Left forelimb (tissue), 1 donor: Measurements from ENCODE around the gene ZSCAN2.
"Not testable (repeated sequence)": the region's sequence is repeated elsewhere in the genome, so short reads cannot be mapped to it uniquely, and the experiment has no call there.

Source experiments
- DNase-seq: peaks from one replicate; pipeline ENCODE4 v3.0.0-alpha.2; 2018; ENCODE audit warnings: low spot score

Gene ZSCAN2

DNA sequence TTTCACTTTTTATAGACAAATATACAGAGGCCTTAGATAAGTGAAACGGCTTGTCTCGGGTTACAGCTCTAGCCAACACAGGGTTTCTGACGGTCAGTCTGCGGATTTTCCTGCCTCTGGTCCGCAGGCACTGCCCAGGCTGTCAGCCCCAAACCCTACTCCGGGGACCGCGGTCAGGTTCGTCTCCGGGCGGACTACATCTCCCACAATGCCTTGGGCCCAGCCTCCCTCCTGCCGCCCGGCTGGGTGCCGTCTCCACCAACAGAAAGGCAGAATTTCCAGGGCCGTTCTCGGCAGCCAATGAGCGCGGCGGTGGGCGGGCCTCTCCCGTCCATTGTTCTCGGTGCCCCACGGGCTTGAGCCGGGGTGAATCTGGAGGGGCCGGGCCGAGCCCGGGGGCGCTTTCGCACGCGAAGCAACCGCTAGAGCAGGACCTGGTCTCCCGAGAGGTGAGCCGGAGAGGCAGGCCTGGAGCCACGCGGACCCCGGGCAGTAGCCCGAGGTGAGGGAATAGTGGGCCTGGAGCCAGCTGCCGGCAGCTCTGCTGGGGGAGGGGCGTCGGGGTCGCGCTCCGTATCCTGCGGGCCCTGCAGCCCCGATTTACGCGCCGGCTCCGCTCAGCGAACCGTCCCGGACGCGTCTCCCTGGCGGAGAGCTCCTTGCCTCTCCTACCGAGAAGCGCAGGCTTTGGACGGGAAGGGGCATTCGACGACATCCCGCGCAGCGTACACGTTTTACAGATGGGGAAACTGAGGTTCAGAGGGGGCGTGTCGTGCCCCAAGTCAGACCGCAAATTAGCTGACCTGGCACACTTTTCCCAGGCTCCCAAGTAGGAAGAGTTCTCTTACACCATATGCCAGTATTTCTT is at the start of gene ZSCAN2:
ZSCAN2 (plus strand) TSS at position 323 of the 868 bp plus-strand sequence. CDS start 2,919 bp downstream, outside the sequence.
- peak; percentile 98 for DNase-seq

DNA sequence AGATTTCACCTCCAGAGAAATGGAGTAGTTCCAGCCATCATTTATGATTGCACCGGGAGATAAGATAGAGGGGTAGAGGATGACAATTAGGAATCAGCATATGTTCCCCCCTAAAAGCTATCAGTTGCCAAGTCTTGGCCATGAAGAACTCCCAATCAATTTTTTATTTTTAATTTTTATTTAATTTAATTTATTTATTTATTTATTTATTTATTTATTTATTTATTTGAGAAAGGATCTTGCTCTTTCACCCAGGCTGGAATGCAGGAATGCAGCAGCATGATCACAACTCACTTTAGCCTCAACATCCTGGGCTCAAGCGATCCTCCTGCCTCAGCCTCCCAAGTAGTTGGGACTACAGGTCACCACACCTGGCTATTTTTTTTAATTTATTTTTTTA is 49.2 kb upstream of the ZSCAN2 start:
- not testable (repeated sequence) for DNase-seq

DNA sequence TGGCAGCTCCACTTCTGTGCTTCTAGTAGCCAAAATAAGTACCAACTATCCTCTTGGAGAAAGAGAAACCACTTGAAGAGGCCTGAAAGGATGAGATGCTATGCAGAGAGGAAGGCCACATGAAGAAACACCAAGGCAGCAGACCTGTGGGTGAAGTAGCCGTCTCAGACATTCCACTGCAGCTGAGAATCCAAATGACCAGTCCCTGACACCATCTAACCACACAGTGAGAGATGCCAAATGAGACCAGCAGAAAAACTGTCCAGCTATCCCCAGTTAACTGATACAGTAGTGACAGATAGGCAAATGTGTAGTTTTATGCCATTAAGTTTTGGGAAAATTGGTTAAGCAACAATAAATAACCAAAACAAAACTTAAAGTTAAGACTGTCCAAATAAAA is 47.9 kb upstream of the ZSCAN2 start:
- no peak for DNase-seq

DNA sequence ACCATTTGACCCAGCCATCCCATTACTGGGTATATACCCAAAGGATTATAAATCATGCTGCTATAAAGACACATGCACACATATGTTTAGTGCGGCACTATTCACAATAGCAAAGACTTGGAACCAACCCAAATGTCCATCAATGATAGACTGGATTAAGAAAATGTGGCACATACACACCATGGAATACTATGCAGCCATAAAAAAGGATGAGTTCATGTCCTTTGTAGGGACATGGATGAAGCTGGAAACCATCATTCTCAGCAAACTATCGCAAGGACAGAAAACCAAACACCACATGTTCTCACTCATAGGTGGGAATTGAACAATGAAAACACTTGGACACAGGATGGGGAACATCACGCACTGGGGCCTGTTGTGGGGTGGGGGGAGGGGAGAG is 44.1 kb upstream of the ZSCAN2 start:
- DNase-seq: not testable (repeated sequence)

DNA sequence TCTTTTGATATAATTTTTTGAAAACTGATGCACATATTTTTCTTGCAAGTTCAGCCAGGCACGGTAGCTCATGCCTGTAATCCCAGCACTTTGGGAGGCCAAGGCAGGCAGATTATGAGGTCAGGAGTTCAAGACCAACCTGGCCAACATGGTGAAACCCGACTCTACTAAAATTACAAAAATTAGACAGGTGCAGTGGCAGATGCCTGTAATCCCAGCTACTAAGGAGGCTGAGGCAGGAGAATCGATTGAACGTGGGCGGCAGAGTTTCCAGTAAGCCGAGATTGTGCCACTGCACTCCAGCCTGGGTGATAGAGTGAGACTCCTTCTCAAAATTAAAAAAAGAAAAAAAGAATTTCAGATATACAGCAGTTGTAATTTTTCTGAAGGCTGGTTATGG is 32.8 kb upstream of the ZSCAN2 start:
- not testable (repeated sequence) for DNase-seq

DNA sequence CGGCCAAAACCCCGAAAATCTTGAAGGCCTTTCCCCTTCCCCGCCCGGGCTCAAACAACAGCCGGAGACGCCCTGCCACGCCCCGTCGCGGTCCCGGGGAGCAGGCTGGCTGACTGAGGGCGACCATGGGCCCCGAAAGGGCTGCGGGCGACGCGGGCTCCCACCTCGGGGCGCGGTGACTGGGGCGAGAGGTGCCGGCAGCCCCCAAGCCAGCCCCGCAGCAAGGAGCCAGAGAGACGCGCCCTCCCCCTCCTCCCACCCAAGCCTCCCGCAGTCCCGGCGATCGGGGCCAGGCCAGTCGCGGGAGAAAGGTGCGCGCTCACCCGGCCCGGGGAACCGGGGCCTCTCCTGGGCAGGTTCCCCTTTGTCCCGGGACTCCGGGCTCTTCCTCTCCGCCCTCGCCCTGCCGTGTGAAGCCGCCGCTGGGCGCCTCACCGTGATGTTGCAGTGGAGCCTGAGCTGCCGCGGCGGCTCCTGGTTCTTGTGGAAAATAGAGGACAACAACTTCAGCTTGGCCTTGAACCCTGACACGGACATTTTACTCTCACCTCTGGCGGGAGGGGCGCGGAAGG is 30.6 kb upstream of the ZSCAN2 start:
- peak; percentile 72 for DNase-seq

DNA sequence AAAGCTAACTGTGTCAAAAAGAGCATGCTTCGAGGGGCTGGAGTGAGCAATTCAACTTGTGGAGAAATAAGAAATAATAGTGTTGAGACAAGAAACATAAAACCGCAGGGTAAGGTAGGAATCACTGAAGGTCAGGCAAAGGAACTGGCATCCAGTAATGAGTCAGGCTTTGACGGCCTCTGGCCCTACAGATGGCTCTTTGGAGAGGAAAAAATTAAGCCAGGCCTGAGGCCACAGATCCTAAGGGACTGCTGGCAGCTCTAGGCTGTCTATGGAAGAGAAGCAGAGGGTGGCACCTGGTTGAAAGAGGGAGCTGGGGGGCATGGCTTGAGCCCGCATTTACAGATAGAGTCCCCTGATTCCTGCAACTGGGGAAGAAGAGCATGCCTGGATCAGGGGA is 28.6 kb upstream of the ZSCAN2 start:
- DNase-seq: no peak

DNA sequence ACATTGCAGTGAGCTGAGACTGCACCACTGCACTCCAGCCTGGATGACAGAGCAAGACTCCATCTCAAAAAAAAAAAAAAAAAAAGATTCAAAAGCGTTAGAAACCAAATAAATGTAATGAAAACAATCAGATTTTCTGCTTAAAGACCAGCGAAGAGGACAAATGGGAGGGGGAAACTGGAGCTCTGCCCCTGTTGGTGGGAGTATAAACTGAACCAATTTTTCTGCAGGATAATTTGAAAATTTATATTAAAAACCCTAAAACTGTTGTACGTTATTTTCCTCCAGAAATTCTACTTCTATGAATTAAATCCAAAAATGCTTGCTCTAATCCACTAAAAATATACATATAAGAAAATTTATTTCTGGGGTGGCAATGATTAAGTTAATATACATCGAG is 25.3 kb upstream of the ZSCAN2 start:
- DNase-seq: no peak

DNA sequence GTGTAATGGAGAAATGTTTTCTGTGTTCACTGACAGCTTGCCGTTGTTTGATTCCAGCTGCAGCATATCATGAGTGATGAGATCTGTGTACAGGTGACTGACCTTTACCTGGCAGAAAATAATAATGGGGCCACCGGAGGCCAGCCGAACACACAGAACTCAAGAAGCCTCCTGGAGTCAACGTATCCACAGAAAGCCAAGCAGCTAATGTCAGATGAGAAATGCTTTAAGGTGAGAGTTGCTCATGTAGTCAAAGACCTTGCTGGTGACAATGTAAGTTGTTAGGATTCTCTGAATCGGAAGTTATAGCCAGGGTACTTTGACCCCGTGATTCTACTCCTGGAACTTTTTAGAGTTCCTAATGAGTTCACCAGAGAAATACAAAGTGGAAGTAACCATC is 22.9 kb upstream of the ZSCAN2 start:
- not testable (repeated sequence) for DNase-seq

DNA sequence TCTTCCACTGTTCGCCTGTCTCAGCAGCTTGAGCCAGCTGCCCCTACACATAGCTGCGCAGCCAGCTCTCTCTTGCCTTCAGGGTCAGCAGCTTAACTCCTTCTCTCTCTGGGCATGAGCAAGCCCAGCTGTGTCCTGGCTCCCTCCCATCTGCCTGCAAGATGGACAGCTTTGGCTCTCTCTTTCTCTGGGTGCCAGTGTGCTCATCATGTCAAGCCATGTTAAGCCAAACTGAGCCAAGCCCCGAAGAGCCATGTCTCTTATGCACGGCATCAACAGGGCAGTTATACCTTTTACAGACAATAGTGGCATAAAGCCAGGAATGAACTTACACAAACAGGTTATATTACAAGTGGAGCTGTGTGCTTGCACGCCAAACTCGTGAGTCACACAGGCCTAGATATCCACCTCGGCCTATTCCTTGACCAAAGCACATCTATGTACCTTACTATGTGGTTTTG is 21.5 kb upstream of the ZSCAN2 start:
- DNase-seq: not testable (repeated sequence)

DNA sequence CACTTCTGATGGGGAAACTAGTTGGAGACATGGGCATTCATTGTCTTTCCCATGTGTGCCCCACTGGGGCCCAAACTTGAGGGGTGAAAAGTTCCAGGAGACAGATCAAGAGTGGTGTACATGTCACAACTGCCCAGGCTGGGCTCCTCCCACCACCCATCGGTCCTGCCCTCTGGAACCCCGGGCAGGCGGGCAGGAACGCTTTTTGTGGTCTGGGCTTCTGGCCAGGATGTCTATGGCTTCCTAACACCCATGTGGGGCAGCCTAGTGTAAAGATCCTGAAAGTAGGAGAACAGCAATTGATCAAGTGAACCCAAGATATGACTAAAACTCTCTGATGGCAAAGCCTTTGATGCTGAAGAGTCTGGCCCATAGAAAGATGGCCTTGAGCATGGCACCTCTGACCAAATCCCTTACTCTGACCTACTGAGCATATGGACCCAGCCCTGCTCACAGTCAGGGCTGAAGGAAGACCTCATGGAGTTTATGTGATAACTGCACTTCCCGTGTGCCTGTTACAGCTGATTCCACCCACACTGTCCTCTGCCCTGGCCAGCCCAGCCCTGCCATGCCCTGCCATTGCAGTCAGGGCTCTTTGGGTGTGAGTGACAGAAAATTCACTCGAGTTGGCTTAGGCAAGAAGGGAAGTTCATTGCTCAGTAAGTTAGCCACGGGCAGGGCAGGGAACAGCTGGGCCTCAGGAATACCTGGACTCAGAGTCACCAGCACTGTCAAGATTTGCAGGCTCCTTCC is 19.0 kb upstream of the ZSCAN2 start:
- DNase-seq: not testable (repeated sequence)

DNA sequence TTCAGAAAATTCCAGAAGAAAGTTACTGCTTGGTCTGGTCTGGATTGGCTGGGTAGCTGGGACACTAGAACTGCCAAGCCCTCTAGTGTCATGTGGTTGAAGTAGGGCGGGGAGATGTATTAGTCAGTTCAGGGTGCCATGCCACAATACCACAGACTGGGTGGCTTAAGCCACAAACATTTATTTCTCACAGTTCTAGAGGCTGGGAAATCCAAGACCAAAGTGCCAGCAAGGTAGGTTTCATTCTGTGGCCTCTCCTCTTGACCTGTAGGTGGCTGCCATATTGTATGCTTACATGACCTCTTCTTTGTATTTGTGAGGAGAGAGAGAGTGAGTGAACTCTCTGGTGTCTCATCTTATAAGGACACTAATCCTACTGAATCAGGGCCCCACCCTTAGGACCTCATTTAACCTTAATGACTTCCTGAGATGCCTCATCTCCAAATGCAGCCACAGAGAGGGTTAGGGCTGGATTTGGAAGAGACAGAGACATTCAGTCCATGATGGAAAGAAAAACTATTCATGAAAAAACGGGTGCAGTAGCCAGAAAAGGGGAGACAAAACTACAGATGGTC is 18.1 kb upstream of the ZSCAN2 start:
- DNase-seq: no peak

DNA sequence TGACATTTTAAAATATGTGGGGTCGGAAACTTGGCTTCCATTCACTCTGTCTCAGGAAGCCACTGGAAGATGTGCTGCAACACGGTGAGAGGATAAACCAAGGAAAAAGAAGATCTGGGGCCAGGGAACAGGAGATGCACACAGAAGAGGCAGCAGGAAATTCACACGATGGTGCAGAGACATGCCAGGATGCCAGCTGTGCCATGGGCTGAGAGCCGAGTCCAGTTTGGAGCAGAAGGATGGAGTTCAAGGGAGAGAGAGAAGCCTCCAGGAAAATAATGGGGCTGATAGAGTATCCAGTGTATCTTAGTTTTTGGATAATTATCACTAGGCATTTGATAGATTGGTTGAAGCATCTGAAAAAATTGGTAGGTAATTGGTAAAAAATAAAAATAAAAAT is 16.9 kb upstream of the ZSCAN2 start:
- DNase-seq: not testable (repeated sequence)

DNA sequence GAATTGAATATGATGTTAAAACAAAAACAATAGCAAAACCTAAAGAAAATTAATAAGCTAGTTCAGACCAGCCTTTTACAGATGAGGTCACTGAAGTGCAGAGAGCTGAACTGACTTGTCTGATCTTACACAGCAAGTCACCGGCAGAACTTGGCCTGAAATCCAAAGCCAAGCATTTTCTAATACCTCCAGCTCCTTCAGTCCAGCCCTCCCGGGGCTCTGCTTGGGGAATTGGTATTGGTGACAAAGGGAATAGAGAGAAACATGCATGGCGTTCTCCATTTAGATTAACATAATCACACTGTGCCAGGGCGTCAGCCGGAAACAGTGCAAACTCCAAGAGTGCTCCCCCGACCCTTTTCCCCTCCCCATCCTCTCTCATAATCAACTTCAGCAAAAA is 14.1 kb upstream of the ZSCAN2 start:
- no peak for DNase-seq

DNA sequence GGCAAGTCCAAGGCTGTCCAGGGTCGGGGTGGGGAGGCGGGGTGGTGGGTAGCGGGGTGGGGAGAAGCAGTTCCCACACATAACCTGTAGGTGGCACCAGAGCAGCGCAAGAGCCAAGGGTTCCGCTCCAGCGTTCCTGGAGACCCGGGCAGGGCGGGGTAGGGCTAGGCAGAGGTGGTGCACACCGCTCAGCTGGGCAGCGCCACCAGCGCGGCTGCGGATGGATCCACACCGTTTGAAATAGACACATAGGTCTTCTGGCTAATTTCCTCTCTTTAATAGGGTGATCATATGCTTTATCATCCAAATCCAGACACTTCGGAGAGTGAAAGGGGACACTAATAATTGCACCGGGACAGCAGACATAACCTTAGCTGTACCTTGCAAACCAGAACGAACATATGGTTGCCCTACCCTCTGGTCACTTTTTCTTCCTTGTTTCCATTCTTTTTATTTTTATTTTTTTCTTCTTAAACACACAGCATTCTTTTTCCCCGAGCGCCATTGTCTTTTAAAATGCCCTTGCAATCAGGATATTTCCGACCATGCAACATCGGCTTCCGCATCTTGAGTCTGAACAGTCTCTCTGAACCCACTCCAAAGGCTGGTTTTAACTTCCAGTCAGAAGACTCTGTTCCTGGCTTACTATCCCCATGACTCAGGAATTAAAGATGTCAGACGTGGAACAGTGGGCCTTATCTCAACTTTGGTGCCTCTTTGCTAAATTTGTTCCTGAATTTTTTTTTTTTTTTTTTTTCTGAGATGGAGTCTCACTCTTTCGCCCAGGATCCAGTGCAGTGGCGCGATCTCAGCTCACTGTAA is 12.5 kb upstream of the ZSCAN2 start:
- DNase-seq: peak; percentile 91

DNA sequence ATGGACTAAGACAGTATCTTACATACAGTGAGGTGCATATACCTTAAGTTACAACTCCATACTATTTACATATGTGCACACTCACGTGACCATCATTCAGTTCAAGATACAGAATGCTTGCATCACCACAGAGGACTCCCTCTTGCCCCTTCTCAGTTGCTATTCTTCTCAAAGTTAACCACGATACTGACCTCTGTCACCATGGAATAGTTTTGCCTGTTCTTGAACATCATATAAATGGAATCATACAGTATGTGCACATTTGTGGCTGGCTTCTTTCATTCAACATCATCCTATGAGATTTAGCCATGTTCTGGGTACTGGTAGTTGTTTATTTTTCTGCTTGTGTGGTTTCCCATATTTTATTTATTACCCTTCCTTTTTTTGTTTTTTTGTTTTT is 10.4 kb upstream of the ZSCAN2 start:
- no peak for DNase-seq

DNA sequence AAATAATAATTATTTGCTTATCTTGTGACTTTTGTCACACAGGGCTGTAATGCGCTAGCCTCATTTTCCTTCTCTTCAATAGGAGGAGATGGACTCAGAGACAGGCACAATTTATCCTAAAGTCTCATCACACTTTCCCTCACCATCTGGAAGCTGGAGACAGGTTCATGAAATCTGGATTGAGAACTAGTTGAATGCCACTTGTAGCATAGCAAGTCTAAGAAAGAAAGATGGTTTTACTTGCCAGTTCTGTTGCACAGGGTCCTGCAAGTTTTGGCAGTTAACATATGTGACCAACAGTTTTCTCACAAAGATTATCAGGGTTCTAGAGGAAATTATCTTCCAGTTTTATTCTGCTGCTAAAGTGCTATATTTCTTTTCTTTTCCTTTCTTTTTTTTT is 9.0 kb upstream of the ZSCAN2 start:
- no peak for DNase-seq

DNA sequence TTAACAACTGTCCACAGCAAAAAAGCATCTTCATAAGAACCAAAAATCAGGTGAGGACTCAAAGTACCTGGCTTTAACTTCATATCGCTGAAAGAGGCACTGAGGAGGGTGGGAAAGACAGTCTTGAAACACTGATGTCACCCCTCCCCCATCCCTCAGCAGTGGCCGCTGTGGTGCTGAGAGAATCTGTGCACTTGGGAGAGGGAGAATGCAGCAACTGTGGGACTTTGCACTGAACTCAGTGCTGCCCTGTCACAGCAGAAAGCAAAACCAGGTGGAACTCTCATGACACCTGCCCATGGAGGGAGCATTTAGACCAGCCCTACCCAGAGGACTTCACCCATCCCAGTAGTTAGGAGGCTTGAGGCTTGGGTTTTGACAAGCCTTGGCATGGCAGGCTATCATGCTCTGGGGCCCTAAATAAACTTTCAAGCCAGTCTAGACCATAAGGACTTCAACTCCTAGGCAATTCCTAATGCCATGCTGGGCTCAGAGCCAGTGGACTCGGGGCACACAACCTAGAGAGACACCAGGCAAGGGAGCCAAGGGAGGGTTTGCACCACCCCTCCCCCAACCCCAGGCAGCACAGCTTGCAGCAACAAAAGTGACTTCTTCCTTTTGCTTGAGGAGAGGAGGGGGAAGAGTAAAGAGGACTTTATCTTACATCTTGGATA is 6.1 kb upstream of the ZSCAN2 start:
- no peak for DNase-seq

DNA sequence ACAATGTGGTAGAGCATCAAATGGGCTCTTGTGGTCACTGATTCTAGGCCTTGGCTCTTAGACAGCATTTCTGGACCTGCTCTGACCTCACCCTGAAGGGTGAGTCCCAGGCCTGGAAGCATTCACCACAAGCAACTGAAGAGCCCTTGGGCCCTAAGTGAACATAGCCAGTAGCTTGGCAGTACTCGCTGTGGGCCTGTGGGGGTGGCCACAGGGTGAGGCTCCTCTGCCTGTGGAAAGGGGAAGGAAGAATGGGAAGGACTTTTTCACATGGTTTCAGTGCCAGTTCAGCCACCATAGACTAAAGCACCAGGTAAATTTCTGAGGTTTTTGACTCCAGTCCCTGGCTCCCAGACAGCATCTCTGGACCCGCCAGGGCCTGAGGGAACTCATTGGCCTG is 5.1 kb upstream of the ZSCAN2 start:
- no peak for DNase-seq

DNA sequence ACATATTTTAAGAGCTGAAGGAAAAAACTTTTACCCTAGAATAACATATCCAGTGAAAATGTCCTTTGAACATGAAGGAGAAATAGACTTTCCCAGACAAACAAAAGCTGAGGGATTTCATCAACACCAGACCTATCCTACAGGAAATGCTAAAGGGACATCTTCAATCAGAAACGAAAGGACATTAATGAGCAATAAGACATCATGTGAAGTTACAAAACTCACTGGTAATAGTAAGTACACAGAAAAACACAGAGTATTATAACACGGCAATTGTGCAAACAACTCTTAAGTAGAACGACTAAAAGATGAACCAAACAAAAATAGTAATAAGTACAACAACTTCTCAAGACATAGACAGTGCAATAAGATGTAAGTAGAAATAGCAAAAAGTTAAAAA is 3.5 kb upstream of the ZSCAN2 start:
- no peak for DNase-seq

DNA sequence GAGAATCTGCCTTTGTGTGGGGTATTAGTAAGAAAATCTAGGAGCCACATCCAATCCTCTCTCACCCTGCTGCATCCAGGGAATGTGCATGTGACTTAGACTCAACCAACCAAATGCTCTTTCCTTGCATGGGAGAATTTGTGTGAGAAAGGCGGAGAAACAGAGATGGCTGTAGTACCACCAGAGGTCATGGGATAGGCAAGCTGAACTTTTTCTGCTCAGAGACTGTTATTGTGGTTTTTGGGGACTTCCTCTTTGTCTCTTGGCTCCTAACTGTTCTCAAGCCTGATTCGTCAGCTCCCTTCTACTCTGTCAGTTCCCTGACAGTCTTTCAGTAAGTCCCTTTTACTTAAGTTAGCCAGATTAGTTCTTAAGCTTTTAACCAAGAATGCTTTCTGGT is 2.6 kb upstream of the ZSCAN2 start:
- DNase-seq: no peak
